HL-60/S4 treated with phorbol 12-myristate 13-acetate at 8.2 ng/mL for 4 days and 3 days (cell line): Measurements from ENCODE around the gene AFG1L.
"Not testable (repeated sequence)": the region's sequence is repeated elsewhere in the genome, so short reads cannot be mapped to it uniquely, and the experiment has no call there.

ENCODE experiments used
- in situ Hi-C: fragments of 300-500 bp; cut with MboI; formaldehyde crosslinking; loops from 2 replicates; pipeline ENCODE4 v1.15.0; 2022; ENCODE audit warnings: low sequenced_read_pairs

The AFG1L gene

GRCh38 chr6:108294727-108295625 lies at the start of gene AFG1L:
Gene AFG1L, plus strand, starts transcription at chr6:108295054. Its CDS starts 26 bp downstream, at chr6:108295080.
- in situ Hi-C loops, result no loop called here

GRCh38 chr6:108245095-108245494 lies 49.8 kb upstream of the AFG1L start:
- in situ Hi-C loops, result not testable (repeated sequence)

DNA sequence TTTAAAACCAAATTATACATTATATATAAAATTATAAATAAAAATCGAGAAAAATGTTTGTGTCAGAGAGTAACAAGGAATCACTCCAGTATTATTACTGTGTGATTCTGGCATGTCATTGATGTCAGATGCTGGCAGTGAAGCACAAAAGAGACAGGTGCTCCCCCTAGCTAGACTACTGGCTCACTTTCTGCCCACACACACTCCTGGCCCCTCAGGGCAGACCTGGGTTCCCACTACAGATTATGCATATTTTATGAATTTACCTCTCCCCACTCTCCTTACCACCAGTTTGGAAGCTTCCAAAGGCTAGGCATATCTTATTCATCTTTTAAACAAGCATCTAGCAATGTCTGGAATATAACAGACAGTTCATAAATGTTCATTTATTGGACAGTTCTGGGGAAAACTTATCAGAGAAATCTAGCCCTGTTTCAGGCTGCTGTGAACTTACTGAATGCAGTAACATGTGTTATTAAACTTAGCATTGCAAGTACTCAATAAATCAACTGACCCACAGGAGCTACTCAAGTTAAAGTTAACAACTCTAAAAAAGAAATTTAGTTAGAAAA lies 46.8 kb upstream of the AFG1L start:
- in situ Hi-C loops, result no loop called here

DNA sequence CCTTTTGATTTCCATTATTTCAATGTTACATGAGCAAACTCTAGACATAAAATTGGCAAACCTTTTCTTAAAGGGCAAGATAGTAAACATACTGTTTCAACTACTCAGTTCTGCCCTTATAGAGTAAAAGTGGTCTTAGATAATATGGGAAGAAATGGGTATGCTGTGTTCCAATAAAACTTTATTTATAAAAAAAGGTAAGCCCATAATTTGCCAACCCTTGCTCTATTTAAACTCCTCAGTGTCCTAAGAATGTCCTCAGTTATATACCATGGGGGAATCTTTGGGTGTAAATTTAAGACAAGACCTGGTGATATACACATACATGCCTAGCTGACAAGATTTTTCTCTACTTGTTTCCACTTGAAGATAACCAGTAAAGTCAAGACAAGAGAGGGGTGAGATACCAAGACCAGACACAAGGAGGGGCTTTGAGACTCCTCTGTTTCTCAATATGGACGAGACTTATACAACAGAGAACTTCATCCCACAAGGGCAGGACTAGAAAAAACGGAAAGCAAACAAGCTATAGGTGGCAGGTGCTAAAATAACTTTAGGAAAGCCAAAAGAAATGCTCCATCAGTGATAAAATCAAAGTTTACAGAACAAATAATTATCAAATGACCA lies 44.5 kb upstream of the AFG1L start:
- in situ Hi-C loops, result no loop called here

DNA sequence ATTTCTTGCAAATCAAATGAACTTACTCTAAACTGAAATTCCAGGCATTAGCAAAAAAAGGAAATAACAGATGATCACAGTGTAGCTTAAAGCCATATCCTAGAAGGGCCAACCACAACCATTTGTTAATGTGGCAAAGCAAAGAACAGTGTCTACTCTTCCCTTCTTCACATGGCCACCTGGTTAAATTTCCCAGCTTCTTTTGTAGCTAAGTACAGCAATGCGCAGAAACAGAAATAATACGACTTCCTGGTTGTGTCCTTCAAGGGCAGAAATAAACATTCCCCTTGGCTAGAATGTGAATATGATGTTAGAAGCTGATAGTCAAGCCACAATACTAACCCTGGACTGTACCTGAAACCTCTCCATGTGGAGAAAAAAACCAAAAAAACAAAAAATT lies 43.6 kb upstream of the AFG1L start:
- in situ Hi-C loops, result no loop called here

DNA sequence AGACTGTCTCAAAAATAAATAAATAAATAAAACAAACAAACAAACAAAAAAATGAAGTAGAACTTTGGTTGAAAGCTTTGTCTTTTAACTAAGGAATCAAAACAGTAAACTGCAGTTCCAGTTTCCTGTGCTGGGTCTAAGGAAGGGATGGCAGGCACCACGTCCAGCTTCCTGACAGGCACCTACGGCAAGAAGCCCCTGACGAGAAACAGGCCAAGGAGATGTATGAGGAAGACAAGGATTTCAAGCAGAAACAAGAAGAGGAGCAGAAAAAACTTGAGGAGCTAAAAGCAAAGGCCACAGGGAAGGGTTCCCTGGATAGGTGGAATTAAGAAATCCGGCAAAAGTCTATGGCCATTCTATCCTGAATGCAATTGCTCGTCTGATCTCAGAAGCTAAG lies 42.8 kb upstream of the AFG1L start:
- in situ Hi-C loops, result no loop called here

DNA sequence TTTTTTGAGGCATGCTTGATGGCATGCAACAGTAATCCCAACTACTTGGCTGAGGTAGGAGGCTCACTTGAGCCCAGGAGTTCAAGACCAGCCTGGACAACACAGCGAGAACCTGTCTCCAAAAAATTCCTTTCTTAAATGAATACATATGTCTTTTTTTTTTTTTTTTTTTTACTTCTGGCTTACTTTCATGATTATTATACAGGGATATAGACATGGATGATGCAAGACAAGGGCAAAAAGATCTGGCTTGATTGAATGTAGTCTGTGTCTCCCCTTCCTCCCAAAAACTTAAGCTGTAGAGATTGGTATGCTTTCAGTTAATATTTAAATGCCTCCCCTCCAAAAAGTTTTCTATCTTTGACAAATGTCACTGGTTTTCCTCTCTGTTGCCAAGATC lies 41.6 kb upstream of the AFG1L start:
- in situ Hi-C loops, result no loop called here

DNA sequence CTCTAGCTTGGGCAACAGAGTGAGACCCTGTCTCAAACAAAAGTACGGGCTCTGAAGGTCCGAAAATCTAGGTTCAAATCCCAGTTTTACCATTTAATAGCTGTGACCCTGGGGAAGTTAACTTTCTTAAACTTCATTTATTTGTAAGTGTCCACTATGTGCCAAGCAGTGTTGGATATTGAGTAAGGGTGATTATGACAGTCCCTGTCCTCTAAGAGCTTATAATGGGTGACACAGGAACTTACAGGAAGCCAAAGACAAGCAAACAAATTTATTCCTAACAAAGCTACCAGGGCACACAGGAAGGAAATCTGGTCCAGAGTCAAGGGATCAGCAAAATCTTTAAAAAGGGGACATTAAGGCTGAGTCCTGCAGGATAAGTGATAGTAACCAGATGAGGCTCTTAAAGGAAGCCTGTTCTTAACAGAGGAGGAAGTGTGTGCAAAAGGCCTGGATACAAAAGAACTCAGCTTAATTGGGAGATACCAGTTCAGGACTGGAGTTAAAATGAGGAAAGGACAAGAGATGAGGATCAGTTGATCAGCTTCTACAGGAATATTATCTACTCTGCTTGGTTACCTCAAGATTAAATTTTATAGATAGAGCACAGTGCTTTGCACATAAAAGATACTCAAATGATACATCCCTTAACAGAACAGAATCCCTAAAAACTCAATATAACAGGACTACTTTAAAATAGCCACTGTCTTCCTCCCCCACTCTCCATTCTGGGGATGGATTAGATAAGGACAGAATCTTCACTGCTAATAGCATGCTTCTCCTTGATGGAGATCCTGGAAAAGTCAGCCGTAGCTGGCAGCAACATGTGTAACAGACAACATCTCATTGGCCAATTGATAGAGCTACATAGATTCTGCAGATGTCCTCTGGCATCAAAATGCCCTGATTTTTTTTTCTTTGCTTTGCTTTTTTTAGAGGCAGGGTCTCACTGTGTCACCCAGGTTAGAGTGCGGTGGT lies 40.1 kb upstream of the AFG1L start:
- in situ Hi-C loops, result no loop called here

- in situ Hi-C loops, result no loop called here
Observed at GRCh38 chr6:108260126-108260808, 34.6 kb upstream of the AFG1L start.

DNA sequence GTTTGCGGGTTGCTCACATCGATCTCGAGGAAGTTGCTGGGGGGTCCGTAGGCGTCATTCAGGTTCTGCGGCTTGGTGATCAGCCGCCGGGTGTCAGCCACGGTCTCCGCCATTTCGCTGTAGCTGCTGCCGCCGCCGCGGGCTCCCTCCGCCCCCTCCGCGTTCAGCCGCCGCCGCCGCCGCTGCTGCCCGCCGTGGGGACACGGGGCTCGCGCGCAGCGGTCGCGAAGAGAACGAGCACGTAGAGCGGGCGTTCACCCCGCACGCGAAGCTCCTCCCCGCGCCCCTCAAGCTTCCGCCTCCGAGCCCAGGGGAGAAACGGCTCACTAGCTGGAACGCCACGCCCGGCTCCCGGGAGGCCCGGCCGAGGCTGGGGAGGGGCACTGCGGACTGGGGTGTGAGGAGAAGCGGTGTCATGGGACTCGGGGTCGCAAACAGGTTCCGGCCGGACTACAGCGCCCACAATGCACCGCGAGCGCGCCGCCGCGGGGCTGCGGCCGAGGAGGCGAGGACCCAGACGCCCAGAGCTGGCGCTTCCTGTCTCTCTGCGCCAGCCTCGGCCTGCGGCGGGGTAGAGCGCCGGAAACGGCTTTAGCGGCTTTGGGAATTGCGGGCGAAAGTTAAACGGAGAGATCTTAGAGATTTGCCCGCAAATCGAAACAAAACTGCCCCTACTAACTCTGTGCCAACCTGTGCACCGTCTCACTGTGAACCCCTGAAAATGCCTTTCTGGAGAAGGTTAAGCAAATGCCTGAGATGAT lies 33.9 kb upstream of the AFG1L start, which contains the start of gene SNX3:
Gene SNX3, minus strand, starts transcription at position 232 of the 761 bp plus-strand sequence. Its CDS starts 119 bp downstream, at position 113.
- in situ Hi-C loops, result no loop called here

- in situ Hi-C loops, result no loop called here
Observed at GRCh38 chr6:108263371-108263770, 31.5 kb upstream of the AFG1L start.

- in situ Hi-C loops, result no loop called here
Observed at GRCh38 chr6:108268845-108269244, 26.0 kb upstream of the AFG1L start.

DNA sequence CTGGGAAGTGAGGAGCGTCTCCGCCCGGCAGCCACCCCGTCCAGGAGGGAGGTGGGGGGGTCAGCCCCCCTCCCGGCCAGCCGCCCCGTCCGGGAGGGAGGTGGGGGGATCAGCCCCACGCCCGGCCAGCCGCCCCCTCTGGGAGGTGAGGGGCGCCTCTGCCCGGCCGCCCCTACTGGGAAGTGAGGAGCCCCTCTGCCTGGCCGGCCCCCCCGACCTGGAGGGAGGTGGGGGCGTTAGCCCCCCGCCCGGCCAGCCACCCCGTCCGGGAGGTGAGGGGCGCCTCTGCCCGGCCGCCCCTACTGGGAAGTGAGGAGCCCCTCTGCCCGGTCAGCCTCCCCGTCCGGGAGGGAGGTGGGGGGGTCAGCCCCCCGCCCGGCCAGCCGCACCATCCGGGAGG lies 24.9 kb upstream of the AFG1L start:
- in situ Hi-C loops, result not testable (repeated sequence)

DNA sequence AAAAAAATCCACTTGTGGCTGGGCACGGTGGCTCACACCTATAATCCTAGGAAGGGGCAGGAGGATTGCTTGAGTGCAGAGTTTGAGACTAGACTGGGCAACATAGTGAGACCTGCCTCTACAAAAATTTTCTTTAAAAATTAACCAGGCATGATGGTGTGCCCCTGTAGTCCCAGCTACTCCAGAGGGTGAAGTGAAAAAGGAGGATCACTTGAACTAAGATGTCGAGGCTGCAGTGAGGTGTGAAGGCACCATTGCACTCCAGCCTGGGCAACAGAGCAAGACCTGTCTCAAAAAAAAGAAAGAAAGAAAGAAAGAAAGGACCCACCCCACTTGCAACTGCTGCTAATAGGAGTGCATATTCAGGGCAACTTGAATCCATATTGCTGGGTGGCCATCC lies 20.3 kb upstream of the AFG1L start:
- in situ Hi-C loops, result no loop called here

DNA sequence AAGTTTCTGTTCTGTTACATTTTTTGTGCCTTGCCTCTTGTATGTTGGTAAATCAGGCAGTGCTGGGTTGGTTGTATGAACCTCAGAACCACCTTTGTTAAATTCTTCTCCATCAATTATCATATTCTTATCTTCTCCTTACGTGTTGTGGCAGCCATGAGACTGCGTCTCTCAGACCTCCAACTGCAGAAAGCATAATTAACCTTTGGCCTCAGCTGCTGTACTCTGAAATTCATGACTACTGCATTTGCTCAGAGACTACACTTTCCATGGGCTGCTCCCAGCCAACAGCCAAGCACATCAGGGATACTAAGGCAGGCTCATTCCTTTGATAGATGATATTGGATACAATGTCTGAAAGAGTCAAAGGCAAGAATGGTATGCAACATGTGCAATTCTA lies 18.9 kb upstream of the AFG1L start:
- in situ Hi-C loops, result no loop called here

DNA sequence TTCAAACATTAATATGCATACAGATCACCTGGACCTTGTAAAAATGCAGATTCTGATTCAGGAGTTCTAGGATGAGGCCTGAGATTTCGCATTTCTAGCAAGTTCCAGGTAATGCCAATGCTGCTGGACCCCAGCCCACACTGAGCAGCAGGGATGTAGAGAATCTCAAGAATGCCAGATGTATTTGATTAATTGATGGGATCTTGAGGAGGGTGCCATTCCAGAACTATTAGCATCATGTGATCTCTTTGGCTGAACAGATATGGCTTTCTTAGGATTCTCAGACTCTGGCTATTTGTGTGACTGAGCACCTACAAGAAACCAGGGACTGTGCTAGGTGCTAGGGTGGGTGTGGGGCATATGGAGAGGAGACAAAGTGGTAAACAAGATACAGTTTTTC lies 17.6 kb upstream of the AFG1L start:
- in situ Hi-C loops, result no loop called here

GRCh38 chr6:108277831-108278230 lies 17.0 kb upstream of the AFG1L start:
- in situ Hi-C loops, result no loop called here

GRCh38 chr6:108285381-108285780 lies 9.5 kb upstream of the AFG1L start:
- in situ Hi-C loops, result no loop called here

- in situ Hi-C loops, result no loop called here
Observed at GRCh38 chr6:108286366-108286765, 8.5 kb upstream of the AFG1L start.
